Measurements from ENCODE around the gene BRAF. TPM values are rescaled to one million over a fixed set of nuclear protein-coding genes. Genes with fewer than 3 reads are reported as not detected.
"Not testable (repeated sequence)": the region's sequence is repeated elsewhere in the genome, so short reads cannot be mapped to it uniquely, and the experiment has no call there.

BRAF gene
- total RNA-seq, 3 donors from 2014 or later = 25.5 to 44.2 (median 29.2) TPM

GRCh38 chr7:140863184-140863583, 61.5 kb downstream of the BRAF start:
- no peak for TF ChIP-seq CTCF (IDR thresholded peaks at IDR 0.05)
- DNase-seq = no peak
- no peaks in the 10 kb centered on the region for H3K4me1 ChIP-seq (ENCODE audit: low read depth)
- no peak for ATAC-seq
- no peaks in the 10 kb centered on the region for H3K9me3 ChIP-seq
- H3K4me3 ChIP-seq = no peak overlapping the region
- intact Hi-C loops (cut with DNase I, micrococcal nuclease) = no loop called here
- no peaks in the 10 kb centered on the region for H3K36me3 ChIP-seq (ENCODE audit: low read depth)

GRCh38 chr7:140857048-140857447, 67.7 kb downstream of the BRAF start:
- Histone ChIP-seq H3K36me3 (ENCODE audit: low read depth) (no peaks in the 10 kb centered on the region), H3K9me3 (no peaks in the 10 kb centered on the region), H3K4me1 (ENCODE audit: low read depth) (no peaks in the 10 kb centered on the region), H3K4me3 (no peak overlapping the region)
- ATAC-seq (no peak), DNase-seq (no peak)
- no peak for TF ChIP-seq CTCF (IDR thresholded peaks at IDR 0.05)
- intact Hi-C loops (cut with DNase I, micrococcal nuclease) = no loop called here

GRCh38 chr7:140841166-140841715, 83.5 kb downstream of the BRAF start:
- Histone ChIP-seq H3K4me1 (ENCODE audit: low read depth) (no peaks in the 10 kb centered on the region), H3K9me3 (no peaks in the 10 kb centered on the region), H3K4me3 (no peak overlapping the region), H3K36me3 (ENCODE audit: low read depth) (no peaks in the 10 kb centered on the region)
- intact Hi-C loops (cut with DNase I, micrococcal nuclease) = no loop called here
- DNase-seq (no peak), ATAC-seq (no peak)
- TF ChIP-seq CTCF (IDR thresholded peaks at IDR 0.05) = no peak

- no peak overlapping the region for H3K4me3 ChIP-seq
- ATAC-seq (no peak), DNase-seq (no peak)
- H3K36me3 ChIP-seq (ENCODE audit: low read depth) = no peaks in the 10 kb centered on the region
- intact Hi-C loops (cut with DNase I, micrococcal nuclease) = no loop called here
- no peak for TF ChIP-seq CTCF (IDR thresholded peaks at IDR 0.05)
- no peaks in the 10 kb centered on the region for H3K9me3 ChIP-seq
- no peaks in the 10 kb centered on the region for H3K4me1 ChIP-seq (ENCODE audit: low read depth)
Measured at GRCh38 chr7:140831724-140832123, 93.0 kb downstream of the BRAF start.

- DNase-seq = no peak
- TF ChIP-seq CTCF (IDR thresholded peaks at IDR 0.05) = no peak
Measured at GRCh38 chr7:140829720-140830119, 95.0 kb downstream of the BRAF start.

GRCh38 chr7:140828741-140829140, 96.0 kb downstream of the BRAF start:
- intact Hi-C loops (cut with DNase I, micrococcal nuclease) = no loop called here
- no peaks in the 10 kb centered on the region for H3K4me1 ChIP-seq (ENCODE audit: low read depth)
- H3K36me3 ChIP-seq (ENCODE audit: low read depth) = no peaks in the 10 kb centered on the region
- H3K9me3 ChIP-seq = no peaks in the 10 kb centered on the region
- H3K4me3 ChIP-seq = no peak overlapping the region
- ATAC-seq (no peak), DNase-seq (no peak)
- TF ChIP-seq CTCF (IDR thresholded peaks at IDR 0.05) = no peak

More at GRCh38 chr7:140829720-140830119, 95.0 kb downstream of the BRAF start:
- no peak for ATAC-seq
- Histone ChIP-seq H3K36me3 (ENCODE audit: low read depth) (no peaks in the 10 kb centered on the region), H3K4me1 (ENCODE audit: low read depth) (no peaks in the 10 kb centered on the region), H3K4me3 (no peak overlapping the region), H3K9me3 (no peaks in the 10 kb centered on the region)
- intact Hi-C loops (cut with DNase I, micrococcal nuclease) = no loop called here

GRCh38 chr7:140817383-140817782, 107.3 kb downstream of the BRAF start:
- DNase-seq; ATAC-seq; H3K4me1 ChIP-seq (ENCODE audit: low read depth); H3K9me3 ChIP-seq; H3K4me3 ChIP-seq; intact Hi-C loops (cut with DNase I, micrococcal nuclease); H3K36me3 ChIP-seq (ENCODE audit: low read depth): not testable (repeated sequence)

Measured in mucosa of descending colon (tissue), 3 donors.